HepG2 (cell line): ENCODE results near the gene HECTD1. TPM values are rescaled to one million over a fixed set of nuclear protein-coding genes. Genes with fewer than 3 reads are reported as not detected.

ENCODE experiments used
- CBFB ChIP-seq: sonication (generic); formaldehyde crosslinking; IDR thresholded peaks from 2 replicates; pipeline ENCODE4 v1.4.0; 2020; ENCODE audit warnings: missing genetic modification reagents
- CC2D1A ChIP-seq: sonication (generic); formaldehyde crosslinking; IDR thresholded peaks from 2 replicates; pipeline ENCODE4 v1.8.1; 2023; ENCODE audit warnings: mild to moderate bottlenecking, missing genetic modification reagents
- E2F2 ChIP-seq: sonication (generic); formaldehyde crosslinking; IDR thresholded peaks from 2 replicates; pipeline ENCODE4 v1.4.0; 2020; ENCODE audit warnings: missing genetic modification reagents, borderline replicate concordance
- ERF ChIP-seq: IDR thresholded peaks from 2 replicates; pipeline ENCODE4 v1.6.1; 2018; ENCODE audit warnings: missing biosample characterization, missing genetic modification reagents
- GFI1 ChIP-seq: sonication (generic); formaldehyde crosslinking; IDR thresholded peaks from 2 replicates; pipeline ENCODE4 v1.5.0; 2020; ENCODE audit warnings: missing genetic modification reagents, mild to moderate bottlenecking, borderline replicate concordance
- YY1 ChIP-seq: IDR thresholded peaks from 2 replicates; pipeline ENCODE4 v1.6.1; 2011; ENCODE audit warnings: low read length, low read depth, moderate library complexity, mild to moderate bottlenecking; ENCODE audit not compliant: insufficient read depth, insufficient replicate concordance
- ZIK1 ChIP-seq: sonication (generic); formaldehyde crosslinking; IDR thresholded peaks from 2 replicates; pipeline ENCODE4 v1.5.0; 2020; ENCODE audit warnings: mild to moderate bottlenecking, low read depth, missing genetic modification reagents, borderline replicate concordance
- polyA plus RNA-seq, 8 experiments: library from polyadenylated mRNA; depleted of rRNA in 3 of 8; stranded (reverse) in 7 of 8; unstranded in 1 of 8; fragments of >200 nt; fragmentation: Illumina TruSeq in 4 of 8; extraction: Trizol in 4 of 8; gene quantifications; 2 replicates each; pipeline versions ENCODE4 v1.2.1 to v1.2.3, GENCODE V29; 2011 to 2016; ENCODE audit warnings: low read depth in 4 of 8, missing spikeins in 1 of 8, mixed read lengths in 1 of 8; ENCODE audit not compliant: insufficient read depth in 1 of 8
- total RNA-seq, 5 experiments: library from RNA; depleted of rRNA; stranded (reverse); fragments of >200 nt; fragmentation: Illumina TruSeq; extraction: Trizol; gene quantifications; 2 replicates each; pipeline ENCODE4 v1.2.3, GENCODE V29; 2016; ENCODE audit warnings: low read depth in 1 of 5
- TF ChIP-seq, protein P1 (sequence below): fragments of 450-650 bp; IDR thresholded peaks from 2 replicates; pipeline ENCODE4 v1.6.1; 2016
- TF ChIP-seq, protein P2 (sequence below): sonication (generic); formaldehyde crosslinking; IDR thresholded peaks from 2 replicates; pipeline ENCODE4 v1.4.0; 2020; ENCODE audit warnings: missing genetic modification reagents
- TF ChIP-seq, protein P3 (sequence below): sonication (generic); formaldehyde crosslinking; IDR thresholded peaks from 2 replicates; pipeline ENCODE4 v1.5.0; 2020; ENCODE audit warnings: missing genetic modification reagents

Gene HECTD1
- total and polyA plus RNA-seq, 2 of the 13 experiments (the other 11 are each of a cell fraction or from before 2014, with no cell fraction given) = 312 to 560 TPM

DNA sequence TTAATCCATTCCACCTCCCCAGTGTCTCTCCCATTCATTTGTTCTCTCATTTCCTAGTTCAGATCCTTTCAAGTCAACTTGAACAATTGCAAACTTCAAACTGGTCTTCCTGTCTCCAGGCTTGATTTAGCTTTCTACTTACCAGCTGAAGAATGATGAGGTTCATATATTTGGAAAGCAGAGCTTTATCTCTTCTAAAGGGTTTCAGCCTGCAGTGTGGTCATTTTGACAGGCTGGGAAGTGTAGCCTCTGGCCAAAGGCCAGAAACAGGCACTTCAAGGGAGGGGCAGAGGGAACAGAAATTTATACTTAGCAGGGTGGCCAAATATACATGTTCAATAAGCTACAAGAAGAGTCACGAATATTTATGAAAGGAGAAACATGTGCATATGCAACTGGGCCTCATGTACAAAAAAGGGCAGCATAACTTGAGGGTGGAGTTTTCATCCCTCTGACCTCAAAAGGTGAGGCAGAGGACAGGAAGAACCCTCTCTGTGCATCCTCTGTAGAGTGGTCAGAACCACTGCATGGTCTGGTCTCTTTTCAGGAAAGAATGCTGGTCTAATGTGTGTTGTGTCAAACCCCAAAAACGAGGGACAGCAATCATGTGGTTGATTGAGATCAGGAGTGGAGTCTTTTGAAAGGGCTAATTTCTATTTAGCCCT, 34.0 kb upstream of the HECTD1 start (continued):
- TF ChIP-seq, protein P1, sequence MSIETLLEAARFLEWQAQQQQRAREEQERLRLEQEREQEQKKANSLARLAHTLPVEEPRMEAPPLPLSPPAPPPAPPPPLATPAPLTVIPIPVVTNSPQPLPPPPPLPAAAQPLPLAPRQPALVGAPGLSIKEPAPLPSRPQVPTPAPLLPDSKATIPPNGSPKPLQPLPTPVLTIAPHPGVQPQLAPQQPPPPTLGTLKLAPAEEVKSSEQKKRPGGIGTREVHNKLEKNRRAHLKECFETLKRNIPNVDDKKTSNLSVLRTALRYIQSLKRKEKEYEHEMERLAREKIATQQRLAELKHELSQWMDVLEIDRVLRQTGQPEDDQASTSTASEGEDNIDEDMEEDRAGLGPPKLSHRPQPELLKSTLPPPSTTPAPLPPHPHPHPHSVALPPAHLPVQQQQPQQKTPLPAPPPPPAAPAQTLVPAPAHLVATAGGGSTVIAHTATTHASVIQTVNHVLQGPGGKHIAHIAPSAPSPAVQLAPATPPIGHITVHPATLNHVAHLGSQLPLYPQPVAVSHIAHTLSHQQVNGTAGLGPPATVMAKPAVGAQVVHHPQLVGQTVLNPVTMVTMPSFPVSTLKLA = peak; percentile 73
- TF ChIP-seq ERF (CRISPR knock-in tag) (0 out of 2 replicates have a peak, but pooled peaks have one; percentile 25), CC2D1A (CRISPR knock-in tag) (no peak), GFI1 (CRISPR knock-in tag) (peak; percentile 70; the same call in 1 of the 2 replicates), E2F2 (0 out of 2 replicates have a peak, but pooled peaks have one; percentile 20), YY1 (no peak), ZIK1 (CRISPR knock-in tag) (no peak), CBFB (CRISPR knock-in tag) (no peak)
- TF ChIP-seq, protein P2, sequence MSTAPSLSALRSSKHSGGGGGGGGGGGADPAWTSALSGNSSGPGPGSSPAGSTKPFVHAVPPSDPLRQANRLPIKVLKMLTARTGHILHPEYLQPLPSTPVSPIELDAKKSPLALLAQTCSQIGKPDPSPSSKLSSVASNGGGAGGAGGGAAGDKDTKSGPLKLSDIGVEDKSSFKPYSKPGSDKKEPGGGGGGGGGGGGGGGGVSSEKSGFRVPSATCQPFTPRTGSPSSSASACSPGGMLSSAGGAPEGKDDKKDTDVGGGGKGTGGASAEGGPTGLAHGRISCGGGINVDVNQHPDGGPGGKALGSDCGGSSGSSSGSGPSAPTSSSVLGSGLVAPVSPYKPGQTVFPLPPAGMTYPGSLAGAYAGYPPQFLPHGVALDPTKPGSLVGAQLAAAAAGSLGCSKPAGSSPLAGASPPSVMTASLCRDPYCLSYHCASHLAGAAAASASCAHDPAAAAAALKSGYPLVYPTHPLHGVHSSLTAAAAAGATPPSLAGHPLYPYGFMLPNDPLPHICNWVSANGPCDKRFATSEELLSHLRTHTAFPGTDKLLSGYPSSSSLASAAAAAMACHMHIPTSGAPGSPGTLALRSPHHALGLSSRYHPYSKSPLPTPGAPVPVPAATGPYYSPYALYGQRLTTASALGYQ (CRISPR knock-in tag) = no peak
- TF ChIP-seq, protein P3, sequence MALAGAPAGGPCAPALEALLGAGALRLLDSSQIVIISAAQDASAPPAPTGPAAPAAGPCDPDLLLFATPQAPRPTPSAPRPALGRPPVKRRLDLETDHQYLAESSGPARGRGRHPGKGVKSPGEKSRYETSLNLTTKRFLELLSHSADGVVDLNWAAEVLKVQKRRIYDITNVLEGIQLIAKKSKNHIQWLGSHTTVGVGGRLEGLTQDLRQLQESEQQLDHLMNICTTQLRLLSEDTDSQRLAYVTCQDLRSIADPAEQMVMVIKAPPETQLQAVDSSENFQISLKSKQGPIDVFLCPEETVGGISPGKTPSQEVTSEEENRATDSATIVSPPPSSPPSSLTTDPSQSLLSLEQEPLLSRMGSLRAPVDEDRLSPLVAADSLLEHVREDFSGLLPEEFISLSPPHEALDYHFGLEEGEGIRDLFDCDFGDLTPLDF (CRISPR knock-in tag) = peak; percentile 25; the same call in 1 of the 2 replicates
